SK-N-SH (cell line): ENCODE measurements around the gene ASB11.

Source experiments
- CHD2 ChIP-seq: fragments of 150-350 bp; IDR thresholded peaks from 2 replicates; pipeline ENCODE4 v1.6.1; 2018; ENCODE audit warnings: low read length; ENCODE audit not compliant: partially characterized antibody
- CTCF ChIP-seq: fragments of 200-600 bp; sonication (generic); IDR thresholded peaks from 2 replicates; pipeline ENCODE4 v1.6.1; 2017; ENCODE audit warnings: antibody characterized with exemption, mild to moderate bottlenecking, moderate library complexity
- EZH2phosphoT487 ChIP-seq: fragments of 200-600 bp; sonication (generic); IDR thresholded peaks from 2 replicates; pipeline ENCODE4 v1.6.1; 2017; ENCODE audit warnings: low read depth, mixed run types, mild to moderate bottlenecking, antibody characterized with exemption, moderate library complexity, borderline replicate concordance
- RAD21 ChIP-seq: IDR thresholded peaks from 2 replicates; pipeline ENCODE4 v1.6.1; 2012; ENCODE audit warnings: mild to moderate bottlenecking, low read length
- REST ChIP-seq: IDR thresholded peaks from 2 replicates; pipeline ENCODE4 v1.6.1; 2012; ENCODE audit warnings: mild to moderate bottlenecking, low read depth, low read length, moderate library complexity
- SMC3 ChIP-seq: IDR thresholded peaks from 2 replicates; pipeline ENCODE4 v1.6.1; 2012; ENCODE audit warnings: low read depth, low read length, improper control_type of control experiment
- TAF1 ChIP-seq: IDR thresholded peaks from 2 replicates; pipeline ENCODE4 v1.6.1; 2012; ENCODE audit warnings: low read depth, mild to moderate bottlenecking, low read length, moderate library complexity, borderline replicate concordance
- TCF12 ChIP-seq: IDR thresholded peaks from 2 replicates; pipeline ENCODE4 v1.4.0; 2012
- TEAD4 ChIP-seq: IDR thresholded peaks from 2 replicates; pipeline ENCODE4 v1.4.0; 2012; ENCODE audit warnings: mild to moderate bottlenecking, borderline replicate concordance; ENCODE audit not compliant: insufficient read depth

GRCh38 chrX:15320297-15320696 is 4.9 kb upstream of the ASB11 start:
- no peak for TF ChIP-seq TEAD4
- TF ChIP-seq CTCF, result no peak
- TF ChIP-seq TCF12, result no peak
- no peak for TF ChIP-seq TAF1
- no peak for TF ChIP-seq REST
- TF ChIP-seq SMC3, result no peak
- no peak for TF ChIP-seq CHD2
- no peak for TF ChIP-seq EZH2phosphoT487
- TF ChIP-seq RAD21, result no peak
